Right lobe of liver (tissue), 4 donors: ENCODE results near the gene PIGO.

Source experiments
- POLR2A ChIP-seq: fragments of 450-650 bp; IDR thresholded peaks from one replicate; pipeline ENCODE4 v1.6.1; 2017; ENCODE audit warnings: antibody characterized with exemption, mild to moderate bottlenecking
- TF ChIP-seq, protein P1 (sequence below), 4 donors: fragments of 200-600 bp in 3 of 4; fragments of 450-650 bp in 1 of 4; IDR thresholded peaks; one replicate each; pipeline versions ENCODE4 v1.5.1 to v1.8.0; 2016 to 2022; ENCODE audit warnings: antibody characterized with exemption in 4 of 4, mild to moderate bottlenecking in 2 of 4
- donor health status: DM: no; HTN: no; CAD: no.
- donor health status: DM: no; HTN: no; CAD: no.
- donor health status: DM: no; HTN: yes; CAD: no.

DNA sequence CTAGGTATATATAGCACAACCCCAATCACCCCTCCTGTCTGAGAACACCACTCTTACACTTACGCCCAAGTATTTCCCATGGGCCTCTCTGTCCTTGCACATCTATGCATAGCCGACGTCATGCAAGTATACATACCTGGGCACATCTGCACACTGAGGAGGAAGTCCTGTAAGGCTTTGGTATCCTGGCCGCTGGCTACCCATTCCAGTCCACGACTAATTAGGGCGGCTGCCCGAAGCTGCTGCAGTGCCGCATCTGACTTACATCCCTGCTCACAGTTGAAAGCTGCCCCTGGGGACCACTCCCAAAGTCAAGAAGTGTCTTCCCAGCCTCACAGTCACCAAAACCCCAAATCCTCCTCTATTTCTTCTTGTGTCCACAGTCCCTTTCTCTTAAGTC is 21.6 kb downstream of the PIGO start:
- TF ChIP-seq, protein P1, sequence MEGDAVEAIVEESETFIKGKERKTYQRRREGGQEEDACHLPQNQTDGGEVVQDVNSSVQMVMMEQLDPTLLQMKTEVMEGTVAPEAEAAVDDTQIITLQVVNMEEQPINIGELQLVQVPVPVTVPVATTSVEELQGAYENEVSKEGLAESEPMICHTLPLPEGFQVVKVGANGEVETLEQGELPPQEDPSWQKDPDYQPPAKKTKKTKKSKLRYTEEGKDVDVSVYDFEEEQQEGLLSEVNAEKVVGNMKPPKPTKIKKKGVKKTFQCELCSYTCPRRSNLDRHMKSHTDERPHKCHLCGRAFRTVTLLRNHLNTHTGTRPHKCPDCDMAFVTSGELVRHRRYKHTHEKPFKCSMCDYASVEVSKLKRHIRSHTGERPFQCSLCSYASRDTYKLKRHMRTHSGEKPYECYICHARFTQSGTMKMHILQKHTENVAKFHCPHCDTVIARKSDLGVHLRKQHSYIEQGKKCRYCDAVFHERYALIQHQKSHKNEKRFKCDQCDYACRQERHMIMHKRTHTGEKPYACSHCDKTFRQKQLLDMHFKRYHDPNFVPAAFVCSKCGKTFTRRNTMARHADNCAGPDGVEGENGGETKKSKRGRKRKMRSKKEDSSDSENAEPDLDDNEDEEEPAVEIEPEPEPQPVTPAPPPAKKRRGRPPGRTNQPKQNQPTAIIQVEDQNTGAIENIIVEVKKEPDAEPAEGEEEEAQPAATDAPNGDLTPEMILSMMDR (IDR thresholded peaks at IDR 0.05), result no peak
- TF ChIP-seq POLR2A, result no peak
